Esophagus mucosa (tissue), 1 donor: ENCODE data around the gene FAM184B. TPM values are rescaled to one million over a fixed set of nuclear protein-coding genes. Genes with fewer than 3 reads are reported as not detected.

Experiments
- ATAC-seq: fragments of 200-7000 bp; cut with Tn5 transposase; one replicate; pipeline ENCODE4 v1.9.1; 2020
- total RNA-seq: library from RNA; stranded (reverse); gene quantifications from one replicate; pipeline ENCODE4 v1.2.4, GENCODE V29; 2023
- donor health status: DM: yes; HTN: yes; CAD: no.

The FAM184B gene
- total RNA-seq, 1 donor from 2014 or later: 0.16 TPM

GRCh38 chr4:17633600-17633999 lies 147.8 kb downstream of the FAM184B start:
- no peak for ATAC-seq

- ATAC-seq: no peak
Measured at GRCh38 chr4:17630228-17630627, 151.2 kb downstream of the FAM184B start.

- ATAC-seq: no peak
Measured at GRCh38 chr4:17624821-17625220, 156.6 kb downstream of the FAM184B start.

- no peak for ATAC-seq
Measured at GRCh38 chr4:17623451-17624001, 157.9 kb downstream of the FAM184B start.

GRCh38 chr4:17619416-17620105 lies 161.9 kb downstream of the FAM184B start:
- ATAC-seq: no peak

- no peak for ATAC-seq
Measured at GRCh38 chr4:17618926-17619325, 162.5 kb downstream of the FAM184B start.

GRCh38 chr4:17616283-17616682 lies 165.1 kb downstream of the FAM184B start:
- ATAC-seq: no peak

- ATAC-seq: peak; percentile 94
Measured at GRCh38 chr4:17614416-17615299, 166.8 kb downstream of the FAM184B start, which contains the start of gene MED28. Gene MED28 (plus strand): TSS chr4:17614641. CDS start chr4:17614655, 14 bp downstream.

- ATAC-seq: peak; percentile 24
Measured at GRCh38 chr4:17613761-17614415, 167.5 kb downstream of the FAM184B start.

- no peak for ATAC-seq
Measured at GRCh38 chr4:17605236-17605635, 176.2 kb downstream of the FAM184B start.

GRCh38 chr4:17599826-17600225 lies 181.6 kb downstream of the FAM184B start:
- no peak for ATAC-seq

GRCh38 chr4:17597517-17597916 lies 183.9 kb downstream of the FAM184B start:
- peak; percentile 76 for ATAC-seq

- ATAC-seq: no peak
Measured at GRCh38 chr4:17595471-17596005, 185.9 kb downstream of the FAM184B start.

GRCh38 chr4:17589355-17589754 lies 192.1 kb downstream of the FAM184B start:
- ATAC-seq: no peak

- ATAC-seq: no peak
Measured at GRCh38 chr4:17587094-17587822, 194.2 kb downstream of the FAM184B start.

GRCh38 chr4:17584521-17585213 lies 196.8 kb downstream of the FAM184B start:
- ATAC-seq: no peak

GRCh38 chr4:17583941-17584340 lies 197.5 kb downstream of the FAM184B start:
- ATAC-seq: no peak

GRCh38 chr4:17583276-17583675 lies 198.1 kb downstream of the FAM184B start:
- ATAC-seq: no peak

- ATAC-seq: no peak
Measured at GRCh38 chr4:17580969-17581368, 200.5 kb downstream of the FAM184B start.
